ENCODE data around the gene FAM50A.

- no peak for TF ChIP-seq REST (IDR thresholded peaks at IDR 0.05; ENCODE audit: borderline replicate concordance)
- TF ChIP-seq EP300 (conservative IDR thresholded peaks at IDR 0.05; ENCODE audit: poor library complexity, severe bottlenecking), result no peak
- TF ChIP-seq CTCF (IDR thresholded peaks at IDR 0.05; ENCODE audit: poor library complexity, severe bottlenecking), result no peak
- TF ChIP-seq EZH2 (IDR thresholded peaks at IDR 0.05; ENCODE audit: borderline replicate concordance, insufficient read depth, low read length, poor library complexity, severe bottlenecking), result no peak
- no peak for TF ChIP-seq MXI1 (conservative IDR thresholded peaks at IDR 0.05; ENCODE audit: poor library complexity, severe bottlenecking)
- TF ChIP-seq POLR2AphosphoS5 (IDR thresholded peaks at IDR 0.05), result no peak
- no peak for TF ChIP-seq TAF1 (IDR thresholded peaks at IDR 0.05; ENCODE audit: low read depth)
- no peak for TF ChIP-seq RAD21 (conservative IDR thresholded peaks at IDR 0.05)
- TF ChIP-seq SMC3 (conservative IDR thresholded peaks at IDR 0.05; ENCODE audit: poor library complexity), result no peak
Measured at GRCh38 chrX:154431341-154431740, 12.6 kb upstream of the FAM50A start.
